Measurements from ENCODE around the gene RUNX2. TPM values are rescaled to one million over a fixed set of nuclear protein-coding genes. Genes with fewer than 3 reads are reported as not detected.

Gene RUNX2
- polyA plus RNA-seq, 4 donors = 2.5 to 2.9 (median 2.8) TPM

DNA sequence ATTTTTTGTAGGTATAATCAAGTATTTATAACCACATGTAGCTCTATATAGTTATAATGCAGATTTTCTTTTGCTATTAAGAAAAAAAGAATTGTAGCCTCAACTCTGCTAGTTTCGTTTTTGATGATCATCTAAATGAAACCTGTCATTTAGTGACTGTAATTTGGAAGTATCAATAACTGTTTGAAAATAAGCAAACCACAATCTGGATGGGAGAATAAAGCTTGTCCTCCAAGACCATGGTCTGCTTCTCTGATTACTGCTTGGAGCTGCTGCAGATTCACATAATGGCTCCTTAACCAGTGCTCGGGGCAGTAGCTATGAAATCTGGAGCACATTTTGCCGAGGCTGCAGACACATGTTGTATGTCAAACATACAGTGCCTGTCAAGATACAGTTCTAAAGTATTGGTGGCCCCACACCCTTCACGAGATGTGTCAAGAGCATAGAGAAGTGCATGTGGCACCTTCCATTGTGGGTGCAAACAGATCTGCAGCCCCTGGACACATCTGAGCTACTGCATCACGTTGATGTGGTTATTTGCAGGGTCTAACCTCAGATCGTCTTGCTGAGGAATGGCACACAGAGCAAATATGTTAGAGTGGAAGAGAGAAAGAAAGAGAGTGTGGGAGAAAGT lies 305.3 kb downstream of the RUNX2 start:
- DNase-seq (ENCODE audit: low read depth in 4 of 4, low spot score in 3 of 4) = no peak

DNA sequence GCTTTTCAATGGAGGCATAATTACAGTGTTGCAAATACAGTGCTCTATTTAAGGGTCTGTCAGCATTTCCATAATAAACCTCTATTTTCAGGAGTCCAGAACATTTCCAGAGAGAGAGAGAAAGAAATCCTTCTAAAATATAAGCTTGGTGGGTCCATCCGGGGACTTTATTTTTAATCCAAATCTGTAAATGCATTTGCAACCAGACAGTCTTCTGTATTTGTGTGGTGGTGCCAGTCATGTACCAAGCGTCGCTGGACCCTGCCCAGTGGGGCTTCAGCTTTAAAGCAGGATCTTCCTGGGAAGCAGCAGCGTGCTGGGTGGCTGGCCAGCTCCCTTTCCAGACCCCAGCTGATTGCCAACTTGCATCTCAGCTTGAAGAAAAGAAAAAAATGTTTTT lies 306.1 kb downstream of the RUNX2 start:
- DNase-seq (ENCODE audit: low read depth in 4 of 4, low spot score in 3 of 4) = no peak

DNA sequence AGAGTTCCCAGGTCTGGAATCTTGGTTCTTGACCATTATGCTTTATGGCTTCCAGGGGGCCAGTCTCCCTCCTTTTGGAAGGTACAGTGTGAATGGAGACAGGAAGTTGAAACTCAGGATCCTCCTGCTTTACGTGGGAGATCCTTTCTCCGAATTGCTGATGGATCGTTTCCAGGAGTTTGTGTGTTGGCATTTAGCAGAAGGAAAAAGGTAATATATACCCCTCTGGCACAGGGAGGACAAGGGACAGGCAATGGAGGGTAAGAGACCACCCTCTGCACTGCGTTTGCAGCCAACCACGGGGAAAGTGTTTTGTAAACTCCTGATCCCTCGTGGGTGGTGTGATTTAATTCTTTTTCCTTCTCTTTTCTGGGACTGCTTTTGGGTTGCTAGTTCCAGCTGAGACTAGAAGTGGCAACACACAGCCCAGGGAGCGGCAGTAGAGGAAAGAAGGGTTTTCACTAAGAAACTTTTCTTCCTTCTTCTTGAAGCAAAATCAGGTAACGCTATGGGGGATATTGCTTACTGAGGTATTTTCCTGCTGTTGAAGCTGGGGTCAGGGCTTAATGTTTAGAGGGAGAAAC lies 307.2 kb downstream of the RUNX2 start:
- no peak for DNase-seq (ENCODE audit: low read depth in 4 of 4, low spot score in 3 of 4)

DNA sequence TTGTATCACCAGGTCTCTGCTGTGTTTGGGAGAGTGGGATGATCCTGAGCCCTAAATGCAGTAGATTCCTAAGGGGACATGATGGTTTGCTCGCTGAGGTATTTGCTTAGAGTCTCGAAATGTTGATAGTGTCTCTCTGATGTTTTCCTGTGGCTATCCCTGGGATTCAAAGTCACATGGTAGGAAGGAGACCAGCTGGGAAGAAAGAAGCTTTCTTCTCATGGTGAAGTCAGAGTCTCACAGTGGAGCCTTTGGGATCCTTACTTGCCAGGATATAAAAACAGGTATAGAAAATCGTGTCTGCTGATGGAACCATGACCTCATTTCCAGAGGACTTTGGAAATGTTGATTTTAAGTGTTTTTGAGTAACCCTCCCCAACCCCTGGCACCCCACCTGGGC lies 308.9 kb downstream of the RUNX2 start:
- no peak for DNase-seq (ENCODE audit: low read depth in 4 of 4, low spot score in 3 of 4)

DNA sequence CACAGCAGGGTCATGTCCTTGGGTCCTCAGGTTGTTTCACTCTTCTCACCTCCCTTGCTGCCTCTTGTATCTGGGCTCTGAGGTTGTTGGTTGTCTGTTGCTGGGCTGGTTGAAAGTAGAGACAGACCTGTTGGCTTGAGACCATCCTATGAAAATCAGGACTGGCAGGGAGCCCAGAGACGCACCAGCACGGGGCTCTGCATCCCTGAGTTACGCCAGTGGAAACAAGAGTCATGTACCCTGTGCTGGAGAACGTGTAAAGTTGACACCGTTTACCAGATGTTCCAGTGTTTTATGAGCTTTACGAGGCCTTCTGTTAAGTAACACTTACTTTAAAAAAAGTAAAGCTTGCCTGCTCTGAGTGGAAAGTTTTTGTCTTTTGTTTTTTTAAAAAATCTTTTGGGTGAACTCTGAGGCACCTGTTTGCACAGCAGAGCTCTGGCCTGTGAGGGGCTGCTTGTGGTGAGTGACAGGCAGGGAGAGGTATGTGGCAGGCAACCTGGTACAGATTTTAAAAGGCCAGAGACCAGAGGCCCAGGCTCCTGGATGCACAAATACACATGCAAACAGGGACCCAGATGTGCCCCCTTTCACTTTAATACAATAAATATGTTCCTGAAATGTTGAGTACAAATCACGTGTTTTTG lies 309.6 kb downstream of the RUNX2 start:
- no peak for DNase-seq (ENCODE audit: low read depth in 4 of 4, low spot score in 3 of 4)

DNA sequence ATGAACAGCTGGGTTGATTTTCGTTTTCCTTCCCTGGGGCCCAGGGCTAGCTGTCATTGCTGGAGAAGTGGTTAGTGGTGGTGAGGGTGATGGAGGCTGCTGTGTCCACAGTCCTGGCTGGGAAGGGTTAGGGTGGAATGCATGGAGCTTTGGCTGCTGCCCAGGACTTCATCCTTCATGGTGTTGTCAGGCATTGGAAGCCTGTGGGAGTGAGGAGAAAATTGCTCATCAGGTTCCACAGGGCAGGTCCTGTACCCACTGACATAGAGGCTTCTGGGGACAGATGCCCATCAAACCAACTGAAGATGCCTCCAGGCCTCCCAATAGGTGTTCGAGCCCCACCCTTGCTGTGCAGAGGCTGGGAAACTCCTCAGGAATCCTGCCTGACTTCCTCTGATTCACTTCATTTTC lies 312.0 kb downstream of the RUNX2 start:
- no peak for DNase-seq (ENCODE audit: low read depth in 4 of 4, low spot score in 3 of 4)

DNA sequence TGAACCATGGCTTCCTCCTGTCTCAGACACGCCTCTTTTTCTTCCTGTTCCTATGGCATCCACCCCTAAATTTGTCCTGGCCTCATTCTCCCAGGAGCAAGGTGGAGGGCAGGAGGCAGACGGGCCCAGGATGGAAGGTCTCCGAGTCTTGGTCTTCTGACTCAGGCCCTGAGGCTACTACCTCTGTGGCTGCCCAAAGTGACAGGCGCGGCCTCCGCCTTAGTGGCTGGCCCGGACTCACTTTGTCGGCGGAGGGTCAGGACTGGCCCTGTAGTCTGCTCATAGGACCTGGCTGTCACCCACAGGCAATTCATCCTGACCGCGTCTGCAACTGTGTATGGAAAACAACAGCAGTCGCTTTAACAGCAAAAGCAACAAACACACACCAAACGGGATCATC lies 312.7 kb downstream of the RUNX2 start:
- no peak for DNase-seq (ENCODE audit: low read depth in 4 of 4, low spot score in 3 of 4)

DNA sequence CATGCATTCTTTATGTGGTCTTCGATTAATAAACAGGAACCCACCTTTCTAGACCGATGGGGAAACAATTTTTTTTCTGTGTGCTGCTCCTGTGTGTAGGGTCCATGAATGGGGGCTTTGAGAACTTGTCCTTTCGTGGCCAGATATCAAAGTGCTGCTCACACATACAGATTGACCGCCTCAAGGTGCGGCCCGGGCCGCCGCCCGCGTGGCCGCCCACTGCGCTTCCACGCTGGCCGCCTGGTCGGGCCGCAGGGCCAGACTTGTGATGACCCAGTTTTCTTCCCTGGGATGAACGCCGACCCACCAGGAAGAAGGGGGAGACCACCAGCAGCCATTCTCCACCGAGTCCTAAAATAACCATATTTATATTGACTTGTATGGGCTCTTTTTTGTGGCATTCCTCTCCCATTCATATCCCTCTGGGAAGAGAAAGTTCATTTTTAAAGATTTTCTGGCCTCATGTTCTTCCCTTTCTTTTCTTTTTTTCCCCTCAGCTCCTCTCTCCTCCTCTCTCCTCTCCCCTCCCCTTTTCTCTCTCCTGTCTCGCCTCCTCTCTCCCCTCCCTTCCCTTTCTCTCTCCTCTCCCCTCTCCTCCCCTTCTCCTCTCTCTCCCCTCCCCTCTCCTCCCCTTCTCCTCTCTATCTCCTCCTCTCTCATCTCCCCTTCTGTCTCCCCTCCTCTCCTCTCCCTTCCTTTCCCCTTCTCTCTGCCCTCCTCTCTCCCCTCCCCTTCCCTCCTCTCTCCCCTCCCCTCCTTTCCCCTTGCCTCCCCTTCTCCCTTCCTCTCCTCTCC lies 314.4 kb downstream of the RUNX2 start:
- no peak for DNase-seq (ENCODE audit: low read depth in 4 of 4, low spot score in 3 of 4)

DNA sequence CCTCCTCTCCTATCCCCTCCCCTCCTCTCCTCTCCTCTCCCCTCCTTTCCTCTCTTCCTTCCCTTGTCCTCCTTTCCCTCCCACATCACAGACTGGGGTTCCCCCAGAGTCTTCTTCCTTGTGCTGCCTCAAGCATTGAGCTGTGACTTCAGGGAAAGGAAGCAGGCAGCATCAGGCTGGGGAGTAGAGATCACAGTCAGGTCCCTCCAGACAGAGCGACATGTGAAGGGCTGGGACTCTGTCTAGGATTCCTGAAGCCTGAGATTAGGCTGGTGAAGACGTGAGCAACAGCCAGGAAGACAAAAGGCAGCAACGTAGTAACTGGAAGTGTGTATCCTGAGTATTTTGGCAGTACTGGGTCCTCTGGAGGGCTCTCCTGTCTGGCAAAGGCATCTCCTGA lies 315.0 kb downstream of the RUNX2 start:
- no peak for DNase-seq (ENCODE audit: low read depth in 4 of 4, low spot score in 3 of 4)

DNA sequence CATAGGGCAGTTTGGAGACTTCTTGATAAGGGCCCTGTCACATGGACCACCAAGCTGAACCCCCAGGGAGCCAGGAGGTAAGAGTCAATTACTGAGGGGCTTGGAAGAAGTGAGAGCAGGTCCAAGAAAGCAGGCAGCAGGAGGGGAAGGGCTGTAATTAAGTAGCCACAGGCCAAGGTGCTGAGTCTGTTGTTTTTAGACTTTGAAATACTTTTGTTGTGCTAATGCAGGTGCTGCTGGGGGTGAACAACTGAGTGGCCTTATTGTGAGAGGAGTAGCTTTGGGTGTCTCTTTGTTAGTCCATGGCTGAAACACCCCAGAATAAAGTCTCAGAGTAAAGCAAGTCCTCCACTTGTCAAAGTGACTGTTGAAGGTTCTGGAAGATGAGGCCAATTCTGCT lies 316.6 kb downstream of the RUNX2 start:
- no peak for DNase-seq (ENCODE audit: low read depth in 4 of 4, low spot score in 3 of 4)

DNA sequence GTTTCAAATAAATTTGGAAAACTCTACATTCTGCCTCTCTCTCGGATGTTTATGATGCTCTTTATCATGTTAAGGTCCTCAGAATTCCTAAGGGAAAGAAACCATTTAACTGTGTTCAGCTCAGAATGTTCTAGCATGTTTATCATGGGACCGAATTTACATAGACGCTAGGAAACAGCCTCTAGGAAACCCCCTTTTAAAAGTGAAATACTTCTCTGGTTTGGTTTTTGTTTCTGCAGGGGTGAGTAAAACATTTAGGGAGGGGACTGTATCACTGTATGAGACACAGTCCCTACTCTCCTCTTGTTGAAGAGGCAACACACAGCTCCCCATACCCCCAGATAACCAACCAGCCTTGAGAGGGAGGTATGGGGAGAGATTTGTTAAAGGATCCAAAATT lies 317.2 kb downstream of the RUNX2 start:
- no peak for DNase-seq (ENCODE audit: low read depth in 4 of 4, low spot score in 3 of 4)

DNA sequence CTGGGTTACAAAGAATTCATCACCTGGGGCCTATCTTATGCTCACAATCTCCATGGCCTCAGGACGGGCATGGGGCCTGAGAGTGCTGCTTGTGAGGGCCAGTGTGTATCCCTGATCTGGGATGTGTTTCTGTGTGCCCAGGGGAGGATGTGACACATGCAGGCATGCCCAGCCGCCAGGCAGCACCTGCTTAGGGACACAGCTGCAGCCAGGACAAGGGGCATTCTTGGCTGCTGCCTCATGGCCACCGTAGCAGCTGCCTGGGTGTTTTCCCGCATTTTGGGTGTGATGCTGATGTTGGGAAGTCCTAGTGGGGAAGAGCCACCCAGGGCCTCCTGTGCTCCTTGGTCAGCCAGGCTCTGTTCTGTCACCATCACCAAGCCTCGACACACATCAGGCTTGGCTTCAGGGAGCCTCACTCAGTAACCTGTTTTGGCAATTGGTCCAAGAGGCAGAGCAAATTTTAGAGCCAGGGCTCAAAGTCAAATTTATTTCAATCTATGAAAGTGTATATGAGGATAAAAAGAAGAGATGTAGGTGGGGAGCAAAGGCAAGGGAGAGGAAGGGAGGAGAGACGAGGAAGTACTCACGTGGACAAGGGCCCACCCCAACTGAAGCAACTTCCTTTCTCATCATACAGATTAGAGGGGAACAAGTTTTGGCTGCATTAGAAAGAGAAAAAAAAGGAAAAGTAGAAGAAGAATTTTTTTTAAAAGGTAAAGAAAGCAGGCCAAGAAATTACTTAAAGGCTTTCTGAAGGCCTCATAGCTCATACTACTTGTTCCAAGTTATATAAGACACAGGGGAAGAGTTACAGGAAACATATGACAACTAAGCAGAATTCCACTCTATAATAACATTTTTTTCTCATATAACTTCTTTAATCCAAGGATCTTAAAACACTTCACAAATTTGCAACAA lies 319.5 kb downstream of the RUNX2 start:
- DNase-seq (ENCODE audit: low read depth in 4 of 4, low spot score in 3 of 4) = no peak

DNA sequence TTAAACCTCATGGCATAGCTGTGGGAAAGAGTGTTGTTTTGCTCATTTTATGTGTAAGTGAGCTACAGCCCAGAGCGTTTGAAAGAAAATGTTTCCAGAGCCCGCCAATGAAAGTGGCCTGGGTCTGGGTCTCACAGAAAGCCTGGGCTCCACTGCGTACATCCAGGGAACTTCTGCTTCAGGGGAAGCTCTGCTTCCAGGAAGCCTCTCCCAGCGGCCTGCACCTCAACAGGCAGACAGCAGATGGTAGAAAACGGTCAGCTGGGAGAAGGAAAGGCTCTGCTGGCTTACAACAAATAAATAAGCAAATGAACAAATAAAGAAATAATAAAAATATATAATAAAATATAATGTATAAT lies 320.1 kb downstream of the RUNX2 start:
- no peak for DNase-seq (ENCODE audit: low read depth in 4 of 4, low spot score in 3 of 4)

DNA sequence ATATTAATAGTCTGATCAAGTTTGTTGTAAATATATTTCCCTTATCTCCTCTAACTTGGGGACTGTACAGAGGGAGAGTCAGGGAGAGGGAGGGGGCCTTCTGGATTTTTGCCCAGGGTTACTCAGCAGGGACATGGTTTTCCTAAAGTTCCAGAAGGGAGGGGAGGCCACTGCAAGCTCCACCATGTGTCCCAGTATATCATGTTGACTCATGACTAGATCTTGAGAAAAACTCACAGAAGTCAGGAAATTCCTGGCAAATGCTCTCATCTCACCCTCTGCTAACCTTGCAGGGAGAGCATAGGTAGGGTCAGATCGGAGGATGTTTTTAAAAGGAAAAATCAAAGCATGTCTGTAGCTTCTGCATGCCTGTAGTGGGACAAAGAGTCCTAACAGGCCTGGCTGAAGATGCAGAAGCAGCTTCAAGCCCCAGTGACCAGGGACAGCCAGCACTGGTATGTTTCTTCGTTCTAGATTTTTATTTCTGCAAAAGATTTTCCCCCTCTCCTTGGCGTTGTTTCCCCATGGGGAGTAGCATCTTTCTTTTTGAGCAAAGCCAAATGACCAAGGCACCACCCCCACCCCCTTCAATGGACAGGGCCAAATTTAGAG lies 322.5 kb downstream of the RUNX2 start:
- DNase-seq (ENCODE audit: low read depth in 4 of 4, low spot score in 3 of 4) = no peak

DNA sequence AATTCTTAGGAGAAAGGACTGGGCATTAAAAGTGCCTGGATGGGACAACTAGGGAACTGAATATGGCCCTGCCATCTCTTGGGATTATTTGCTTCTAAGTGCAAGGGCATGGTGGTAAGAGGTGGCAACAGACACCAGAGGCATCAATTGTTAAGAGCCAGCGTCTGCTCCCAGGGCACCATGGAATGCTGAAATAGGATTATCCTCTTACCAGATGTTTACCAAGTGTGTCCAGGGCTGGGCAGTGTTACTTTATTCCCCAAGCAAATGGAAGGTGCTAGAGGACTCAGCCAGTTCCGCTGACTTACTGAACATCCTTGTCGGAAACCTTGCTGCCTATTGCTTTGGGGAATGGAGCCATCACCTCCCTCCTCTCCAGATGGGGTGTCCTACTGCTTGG lies 323.2 kb downstream of the RUNX2 start:
- DNase-seq (ENCODE audit: low read depth in 4 of 4, low spot score in 3 of 4) = no peak

DNA sequence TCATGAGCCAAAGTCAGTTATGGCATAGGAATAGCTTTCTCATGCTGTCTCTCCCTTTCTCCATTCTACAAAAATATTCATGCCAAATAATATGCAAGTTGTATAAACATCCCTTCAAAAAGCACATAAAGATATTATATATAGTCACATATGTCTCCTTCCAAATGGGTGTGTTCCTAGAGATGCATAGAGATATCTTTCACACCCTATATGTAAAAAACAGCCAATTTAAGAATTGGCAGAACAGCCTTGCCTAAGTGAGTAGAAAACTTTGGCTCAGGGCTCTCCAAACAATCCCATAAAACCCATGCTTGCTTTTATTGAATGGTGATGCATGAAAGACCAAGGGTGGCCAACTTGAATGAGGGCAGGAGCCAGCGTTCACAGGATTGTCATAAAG lies 324.3 kb downstream of the RUNX2 start:
- DNase-seq (ENCODE audit: low read depth in 4 of 4, low spot score in 3 of 4) = no peak

DNA sequence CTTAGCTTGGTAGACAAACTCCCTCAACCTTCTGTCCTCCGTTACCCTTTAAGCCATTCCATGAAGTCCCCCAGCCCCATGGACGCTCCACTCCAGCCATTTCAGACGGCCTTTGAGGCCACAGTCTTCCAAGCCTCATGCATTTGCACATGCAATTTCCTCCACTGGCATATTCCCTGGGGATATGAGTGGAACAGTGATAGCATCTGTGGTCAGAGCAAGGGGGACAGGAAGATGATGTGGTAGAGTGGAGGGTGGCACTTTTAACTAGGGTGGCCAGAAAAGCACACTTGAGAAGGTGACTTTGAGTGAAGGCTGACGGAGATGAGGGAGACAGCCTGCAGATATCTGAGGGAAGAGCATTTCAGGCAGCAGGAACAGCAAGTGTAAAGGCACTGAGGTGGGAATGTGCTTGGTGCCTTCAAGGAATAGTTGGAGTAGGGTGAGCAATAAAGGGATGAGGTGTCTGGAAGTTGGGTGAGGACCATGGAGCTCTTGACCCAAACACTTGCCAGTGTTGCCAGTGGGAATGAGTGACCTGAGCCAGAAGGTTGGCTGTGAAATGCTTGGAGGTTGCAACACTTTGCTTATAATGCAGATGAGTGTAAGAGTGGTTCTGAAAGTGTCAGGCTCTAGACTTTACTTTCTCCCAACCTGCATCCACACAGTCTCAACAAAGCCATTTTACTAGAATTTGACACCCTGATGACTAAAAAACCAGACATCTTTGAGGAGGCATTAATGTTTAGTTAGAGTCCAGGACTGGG lies 325.2 kb downstream of the RUNX2 start:
- DNase-seq (ENCODE audit: low read depth in 4 of 4, low spot score in 3 of 4) = no peak

DNA sequence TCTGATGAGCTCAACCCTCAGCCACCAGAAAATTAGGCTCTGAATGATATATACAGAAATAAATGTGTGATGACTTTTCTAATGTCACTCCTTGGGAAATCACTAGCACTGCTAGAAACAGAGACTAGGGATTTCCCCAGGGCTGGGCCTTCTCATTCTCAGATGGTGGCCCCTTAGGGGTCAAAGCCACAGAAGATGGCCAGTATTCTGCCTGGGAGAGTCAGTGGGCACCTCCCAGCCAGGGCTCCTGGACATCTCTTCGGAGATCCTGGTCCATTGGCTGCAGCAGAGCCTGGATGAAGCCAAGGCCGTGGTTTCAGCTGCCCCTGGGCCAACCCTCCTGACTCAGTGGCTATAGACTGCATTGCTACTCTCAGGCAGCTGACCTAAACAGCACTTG lies 326.5 kb downstream of the RUNX2 start:
- no peak for DNase-seq (ENCODE audit: low read depth in 4 of 4, low spot score in 3 of 4)

DNA sequence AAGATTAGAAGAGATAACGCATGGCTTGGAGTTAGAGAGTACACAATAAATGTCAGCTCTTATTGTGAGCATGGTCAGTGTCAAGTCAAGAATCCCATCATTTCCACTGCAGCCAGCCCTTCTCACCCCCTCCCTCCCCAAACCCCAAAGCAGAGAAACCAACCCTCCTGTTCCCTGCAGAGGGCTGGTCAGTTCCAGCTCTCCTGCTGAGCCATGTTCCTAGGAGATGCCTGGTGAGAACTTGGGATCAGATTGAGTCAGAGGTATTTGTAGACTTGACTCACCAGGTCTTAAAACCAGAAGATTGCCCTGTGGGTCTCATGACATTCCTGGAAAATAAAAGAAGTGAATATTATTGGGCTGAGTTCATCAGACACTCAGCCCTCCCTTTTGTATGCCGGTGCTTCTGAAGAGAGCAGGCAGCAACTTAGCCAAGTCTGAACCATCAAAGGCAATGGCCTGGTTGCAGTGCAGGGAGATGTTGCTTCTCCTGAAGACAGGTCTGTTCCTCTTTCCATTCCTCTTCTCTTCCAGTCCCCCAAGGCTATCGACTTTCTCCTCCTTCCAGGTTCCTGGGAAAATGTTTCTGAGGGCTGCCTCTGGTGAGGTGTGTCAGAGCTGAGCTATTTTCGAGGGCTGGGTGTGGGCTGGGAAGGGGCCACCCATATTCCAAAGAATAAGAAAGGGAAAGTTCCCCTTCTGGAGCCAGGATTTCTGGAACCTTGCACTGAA lies 327.8 kb downstream of the RUNX2 start:
- DNase-seq (ENCODE audit: low read depth in 4 of 4, low spot score in 3 of 4) = no peak

Measured in right renal pelvis (tissue), 4 donors.